Esophagus (tissue), 2 donors: ENCODE data around the gene PFDN2. TPM values are rescaled to one million over a fixed set of nuclear protein-coding genes. Genes with fewer than 3 reads are reported as not detected.

ENCODE experiments used
- H3K27ac ChIP-seq, 2 donors: one replicate each; pipeline ENCODE4 v1.5.1; 2013; ENCODE audit warnings: low read depth in 2 of 2, mild to moderate bottlenecking in 2 of 2, inconsistent platforms in 1 of 2, low read length in 1 of 2, moderate library complexity in 1 of 2
- H3K27me3 ChIP-seq, 2 donors: one replicate each; pipeline ENCODE4 v1.6.1; 2013; ENCODE audit warnings: low read length in 2 of 2, control low read depth in 1 of 2, mild to moderate bottlenecking in 1 of 2; ENCODE audit not compliant: insufficient read depth in 2 of 2, control insufficient read depth in 1 of 2
- H3K36me3 ChIP-seq, 2 donors: one replicate each; pipeline ENCODE4 v1.6.1; 2013; ENCODE audit warnings: low read length in 1 of 2; ENCODE audit not compliant: control insufficient read depth in 2 of 2, insufficient read depth in 2 of 2
- H3K4me1 ChIP-seq, 2 donors: one replicate each; pipeline ENCODE4 v1.6.1; 2013; ENCODE audit warnings: low read length in 1 of 2; ENCODE audit not compliant: control insufficient read depth in 2 of 2, insufficient read depth in 2 of 2
- H3K4me3 ChIP-seq, 2 donors: one replicate each; pipeline ENCODE4 v1.5.1; 2013; ENCODE audit warnings: low read length in 2 of 2, mild to moderate bottlenecking in 2 of 2, low read depth in 1 of 2, moderate library complexity in 1 of 2
- H3K9me3 ChIP-seq, 2 donors: one replicate each; pipeline ENCODE4 v1.6.1; 2013; ENCODE audit warnings: mild to moderate bottlenecking in 2 of 2, low read depth in 1 of 2, low read length in 1 of 2, moderate library complexity in 1 of 2; ENCODE audit not compliant: control insufficient read depth in 2 of 2, insufficient read depth in 1 of 2
- WGBS, 2 donors: extraction: QIAGEN DNeasy Blood & Tissue Kit; methylation state at CpG; one replicate each; pipeline ENCODE4 v1.1.7; 2013; 5-methylcytosine and 5-hydroxymethylcytosine counted together
- polyA plus RNA-seq, 2 donors: library from polyadenylated mRNA; stranded (reverse); fragments of 200-250 nt; gene quantifications; one replicate each; pipeline ENCODE4 v1.2.3, GENCODE V29; 2013
- donor health status: healthy with polysubstance abuse.
- donor health status: Bipolar disorder and iron deficiency.

PFDN2 gene
- polyA plus RNA-seq, 2 donors: 116 to 186 TPM

- Histone ChIP-seq H3K9me3 (no peaks in the 10 kb centered on the region), H3K27me3 (no peaks in the 10 kb centered on the region), H3K27ac (peak overlapping the region; percentile 71 to 89), H3K4me3 (no peak overlapping the region), H3K36me3 (no peaks in the 10 kb centered on the region), H3K4me1 (peaks cover 0 to 30% of the 10 kb centered on the region in 2 donors)
- WGBS, 2 donors: 44 to 53% methylated on average over 3 of the region's 3 CpGs
These were observed 25.2 kb downstream of the PFDN2 start for GRCh38 chr1:161092621-161093028.

GRCh38 chr1:161091796-161092507 is 25.9 kb downstream of the PFDN2 start:
- H3K27ac ChIP-seq: peak overlapping the region; percentile 71 to 89
- no peaks in the 10 kb centered on the region for H3K36me3 ChIP-seq
- no peaks in the 10 kb centered on the region for H3K9me3 ChIP-seq
- WGBS, 2 donors: 87 to 92% methylated on average over 7 of the region's 7 CpGs
- H3K4me1 ChIP-seq: peaks cover 0 to 28% of the 10 kb centered on the region in 2 donors
- no peak overlapping the region for H3K4me3 ChIP-seq
- no peaks in the 10 kb centered on the region for H3K27me3 ChIP-seq

GRCh38 chr1:161091093-161091492 is 26.7 kb downstream of the PFDN2 start:
- Histone ChIP-seq H3K4me1 (peaks cover 0 to 27% of the 10 kb centered on the region in 2 donors), H3K27me3 (no peaks in the 10 kb centered on the region), H3K4me3 (no peak overlapping the region), H3K9me3 (no peaks in the 10 kb centered on the region), H3K27ac (peak overlapping the region in 1 of 2 donors; percentile 89), H3K36me3 (no peaks in the 10 kb centered on the region)
- 87 to 89% methylated on average over 5 of the region's 5 CpGs for WGBS, 2 donors

GRCh38 chr1:161090617-161091016 is 27.2 kb downstream of the PFDN2 start:
- H3K4me3 ChIP-seq: no peak overlapping the region
- H3K27ac ChIP-seq: peak overlapping the region in 1 of 2 donors; percentile 33
- H3K36me3 ChIP-seq: no peaks in the 10 kb centered on the region
- H3K4me1 ChIP-seq: peaks cover 0 to 24% of the 10 kb centered on the region in 2 donors
- H3K9me3 ChIP-seq: no peaks in the 10 kb centered on the region
- WGBS, 2 donors: 75 to 77% methylated on average over 3 of the region's 3 CpGs
- H3K27me3 ChIP-seq: no peaks in the 10 kb centered on the region

GRCh38 chr1:161089938-161090337 is 27.9 kb downstream of the PFDN2 start:
- Histone ChIP-seq H3K27ac (peak overlapping the region; percentile 94 to 96), H3K36me3 (no peaks in the 10 kb centered on the region)

GRCh38 chr1:161089251-161089924 is 28.4 kb downstream of the PFDN2 start, which contains the start of gene NECTIN4:
Gene NECTIN4 (minus strand): TSS chr1:161089558. CDS start chr1:161089296, 262 bp downstream.
- H3K27ac ChIP-seq: peak within 1 kb of the TSS; percentile 94 to 96
- no peaks in the 10 kb centered on the region for H3K9me3 ChIP-seq
- peak within 1 kb of the TSS; percentile 68 to 73 for H3K4me3 ChIP-seq
- no peaks in the 10 kb centered on the region for H3K27me3 ChIP-seq
- no peaks in the 10 kb centered on the region for H3K36me3 ChIP-seq
- 35 to 47% methylated on average over 22 of the region's 22 CpGs for WGBS, 2 donors
- H3K4me1 ChIP-seq: peaks cover 0 to 23% of the 10 kb centered on the region in 2 donors

More at GRCh38 chr1:161089938-161090337, 27.9 kb downstream of the PFDN2 start:
- Histone ChIP-seq H3K9me3 (no peaks in the 10 kb centered on the region), H3K4me3 (peak overlapping the region in 1 of 2 donors; percentile 68), H3K27me3 (no peaks in the 10 kb centered on the region), H3K4me1 (peaks cover 0 to 22% of the 10 kb centered on the region in 2 donors)
- 89 to 94% methylated on average over 5 of the region's 5 CpGs for WGBS, 2 donors

- 54 to 61% methylated on average over 3 of the region's 3 CpGs for WGBS, 2 donors
- peak overlapping the region; percentile 94 to 96 for H3K27ac ChIP-seq
- H3K27me3 ChIP-seq: no peaks in the 10 kb centered on the region
- H3K4me3 ChIP-seq: peak overlapping the region; percentile 68 to 73
- H3K4me1 ChIP-seq: peaks cover 0 to 23% of the 10 kb centered on the region in 2 donors
- H3K36me3 ChIP-seq: no peaks in the 10 kb centered on the region
- no peaks in the 10 kb centered on the region for H3K9me3 ChIP-seq
These were observed 29.2 kb downstream of the PFDN2 start for GRCh38 chr1:161088587-161089110.

- Histone ChIP-seq H3K36me3 (no peaks in the 10 kb centered on the region), H3K27me3 (no peaks in the 10 kb centered on the region), H3K27ac (peak overlapping the region; percentile 94 to 96), H3K4me3 (peak overlapping the region; percentile 68 to 73), H3K4me1 (peaks cover 0 to 8% of the 10 kb centered on the region in 2 donors), H3K9me3 (no peaks in the 10 kb centered on the region)
- 51% methylated on average over 4 of the region's 4 CpGs for WGBS, 2 donors
These were observed 31.4 kb downstream of the PFDN2 start for GRCh38 chr1:161086457-161086856.

- peak overlapping the region; percentile 68 to 73 for H3K4me3 ChIP-seq
- H3K4me1 ChIP-seq: peaks cover 0 to 13% of the 10 kb centered on the region in 2 donors
- WGBS, 2 donors: 51 to 62% methylated on average over 2 of the region's 2 CpGs
- no peaks in the 10 kb centered on the region for H3K36me3 ChIP-seq
- no peaks in the 10 kb centered on the region for H3K27me3 ChIP-seq
- H3K27ac ChIP-seq: peak overlapping the region; percentile 94 to 96
- H3K9me3 ChIP-seq: no peaks in the 10 kb centered on the region
These were observed 32.7 kb downstream of the PFDN2 start for GRCh38 chr1:161085165-161085564.
